ENCODE results near the gene DIAPH2. TPM values are rescaled to one million over a fixed set of nuclear protein-coding genes. Genes with fewer than 3 reads are reported as not detected.

The DIAPH2 gene
- total and polyA plus RNA-seq, 2 of the 13 experiments (the other 11 are each of a cell fraction or from before 2014, with no cell fraction given), result 2.1 to 8.5 TPM

DNA sequence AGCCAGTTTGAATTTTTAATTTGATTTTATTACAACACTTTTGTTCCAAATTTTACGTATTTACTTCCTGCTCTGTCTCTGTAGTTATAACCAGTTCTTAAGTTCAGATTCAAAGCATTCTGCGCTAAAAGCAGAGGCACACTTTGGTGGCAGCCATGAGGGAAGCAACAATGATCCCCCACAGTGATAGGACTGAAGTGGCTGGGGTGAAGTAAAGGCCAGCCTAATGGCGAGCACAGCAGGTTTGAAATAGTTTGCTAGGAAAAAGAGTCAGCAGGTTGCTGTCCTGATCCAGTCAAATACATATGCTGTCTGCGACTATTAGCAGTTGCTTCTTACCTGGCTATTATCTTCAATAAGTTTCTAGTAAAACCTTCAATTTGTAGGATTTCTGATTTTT, 375.4 kb downstream of the DIAPH2 start:
- 99% methylated on average over 4 of the region's 4 CpGs for WGBS (ENCODE audit: low lambda C conversion rate)
- Histone ChIP-seq H3K27ac (ENCODE audit: extremely low read length, insufficient read depth, low read length) (no peak overlapping the region), H3K9ac (ENCODE audit: insufficient read depth, low read depth, low read length) (no peak overlapping the region), H4K20me1 (ENCODE audit: insufficient read depth, low read length) (no peaks in the 10 kb centered on the region), H3K4me2 (ENCODE audit: low read depth, low read length) (no peak overlapping the region), H3K9me3 (ENCODE audit: low read length) (no peaks in the 10 kb centered on the region), H3K79me2 (ENCODE audit: insufficient read depth, low read length) (no peaks in the 10 kb centered on the region), H3K36me3 (replicated peaks in 1 of 2; ENCODE audit: control insufficient read depth in 1 of 2, insufficient read depth in 2 of 2, low read length in 2 of 2) (no peaks in the 10 kb centered on the region), H3K4me1 (ENCODE audit: insufficient read depth, low read length) (no peaks in the 10 kb centered on the region), H3K27me3 (ENCODE audit: control insufficient read depth in 1 of 2, insufficient read depth in 2 of 2, low read length in 2 of 2) (no peaks in the 10 kb centered on the region), H2AFZ (ENCODE audit: low read length) (no peak overlapping the region), H3K4me3 (replicated peaks in 1 of 3; ENCODE audit: insufficient read depth in 1 of 3, low read depth in 2 of 3, low read length in 3 of 3) (no peak overlapping the region)
- in situ Hi-C loops (cut with HindIII; ENCODE audit: extremely low pct_ligation_motif_present, low pct_unique_long_range_greater_than_20kb), result no loop called here
- DNase-seq (ENCODE audit: low spot score) (no peak), ATAC-seq (no peak), FAIRE-seq (no peak)
- CTCF ChIA-PET (ENCODE audit: low intra/inter-chr PET ratio, low total read pairs), result no interaction called here
- no peak for TF ChIP-seq NRL (CRISPR knock-in tag; IDR thresholded peaks at IDR 0.05; ENCODE audit: borderline replicate concordance)
- no peak for TF ChIP-seq GRHL1 (CRISPR knock-in tag; conservative IDR thresholded peaks at IDR 0.05)
- TF ChIP-seq NONO (IDR thresholded peaks at IDR 0.05), result no peak
- no peak for TF ChIP-seq NONO (CRISPR knock-in tag; conservative IDR thresholded peaks at IDR 0.05)
- no peak for TF ChIP-seq ZNF343 (CRISPR knock-in tag; IDR thresholded peaks at IDR 0.05)
- TF ChIP-seq CCDC6 (CRISPR knock-in tag; IDR thresholded peaks at IDR 0.05), result no peak
- TF ChIP-seq ZNF619 (CRISPR knock-in tag; IDR thresholded peaks at IDR 0.05), result no peak
- TF ChIP-seq, protein P1, sequence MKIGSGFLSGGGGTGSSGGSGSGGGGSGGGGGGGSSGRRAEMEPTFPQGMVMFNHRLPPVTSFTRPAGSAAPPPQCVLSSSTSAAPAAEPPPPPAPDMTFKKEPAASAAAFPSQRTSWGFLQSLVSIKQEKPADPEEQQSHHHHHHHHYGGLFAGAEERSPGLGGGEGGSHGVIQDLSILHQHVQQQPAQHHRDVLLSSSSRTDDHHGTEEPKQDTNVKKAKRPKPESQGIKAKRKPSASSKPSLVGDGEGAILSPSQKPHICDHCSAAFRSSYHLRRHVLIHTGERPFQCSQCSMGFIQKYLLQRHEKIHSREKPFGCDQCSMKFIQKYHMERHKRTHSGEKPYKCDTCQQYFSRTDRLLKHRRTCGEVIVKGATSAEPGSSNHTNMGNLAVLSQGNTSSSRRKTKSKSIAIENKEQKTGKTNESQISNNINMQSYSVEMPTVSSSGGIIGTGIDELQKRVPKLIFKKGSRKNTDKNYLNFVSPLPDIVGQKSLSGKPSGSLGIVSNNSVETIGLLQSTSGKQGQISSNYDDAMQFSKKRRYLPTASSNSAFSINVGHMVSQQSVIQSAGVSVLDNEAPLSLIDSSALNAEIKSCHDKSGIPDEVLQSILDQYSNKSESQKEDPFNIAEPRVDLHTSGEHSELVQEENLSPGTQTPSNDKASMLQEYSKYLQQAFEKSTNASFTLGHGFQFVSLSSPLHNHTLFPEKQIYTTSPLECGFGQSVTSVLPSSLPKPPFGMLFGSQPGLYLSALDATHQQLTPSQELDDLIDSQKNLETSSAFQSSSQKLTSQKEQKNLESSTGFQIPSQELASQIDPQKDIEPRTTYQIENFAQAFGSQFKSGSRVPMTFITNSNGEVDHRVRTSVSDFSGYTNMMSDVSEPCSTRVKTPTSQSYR (CRISPR knock-in tag; IDR thresholded peaks at IDR 0.05; ENCODE audit: borderline replicate concordance), result no peak
- no peak for TF ChIP-seq ZC3H4 (CRISPR knock-in tag; IDR thresholded peaks at IDR 0.05; ENCODE audit: borderline replicate concordance)
- no peak for TF ChIP-seq CHD4 (IDR thresholded peaks at IDR 0.05; ENCODE audit: borderline replicate concordance, low read length)
- no peak for TF ChIP-seq ZNF792 (CRISPR knock-in tag; IDR thresholded peaks at IDR 0.05)
- no TSS peak for BruUV-seq (replicated peaks)
- POLR2A ChIA-PET, result no interaction called here
- intact Hi-C loops (cut with micrococcal nuclease; ENCODE audit: unreplicated experiment), result no loop called here

Data from HepG2 (cell line).